PC-3 (cell line): Measurements from ENCODE around the gene ARHGAP11A. TPM values are rescaled to one million over a fixed set of nuclear protein-coding genes. Genes with fewer than 3 reads are reported as not detected.
A peak's percentile ranks its signal among the peaks of the same experiment; 100 is the strongest.

Experiments
- ATAC-seq: fragments of 200-7000 bp; cut with Tn5 transposase; 2 replicates; pipeline ENCODE4 v1.9.1; 2020; ENCODE audit warnings: mild to moderate bottlenecking, moderate library complexity
- BruUV-seq: library from RNA; stranded (reverse); fragments of 400-500 nt; replicated peaks from 2 replicates; lab custom pipeline; 2021; lab: Mats Ljungman, UMichigan
- CTCF ChIA-PET: fragments of 300-600 bp; sonication (Branson Sonifier 250); formaldehyde crosslinking; loops from one replicate; lab custom pipeline; 2022; ENCODE audit warnings: antibody characterized with exemption; lab: Charles Lee
- POLR2A ChIA-PET: fragments of 300-600 bp; sonication (Branson Sonifier 250); formaldehyde crosslinking; loops from one replicate; lab custom pipeline; 2022; ENCODE audit warnings: antibody characterized with exemption; ENCODE audit not compliant: unreplicated experiment; lab: Charles Lee
- DNase-seq: peaks from one replicate; pipeline ENCODE4 v3.0.0-alpha.2; 2015
- H2AFZ ChIP-seq: fragments of 300-600 bp; sonication (generic); 2 replicates; pipeline ENCODE4 v1.6.0; 2016; ENCODE audit warnings: antibody characterized with exemption, low read length
- H3F3A ChIP-seq: fragments of 300-600 bp; sonication (generic); one replicate; pipeline ENCODE4 v1.6.0; 2017; ENCODE audit warnings: antibody characterized with exemption, low read length, control low read depth, mild to moderate bottlenecking; ENCODE audit not compliant: unreplicated experiment
- H3K27ac ChIP-seq: fragments of 300-600 bp; sonication (generic); 2 replicates; pipeline ENCODE4 v1.5.1; 2016; ENCODE audit warnings: mild to moderate bottlenecking, low read length
- H3K27me3 ChIP-seq: fragments of 300-600 bp; sonication (generic); 2 replicates; pipeline ENCODE4 v1.6.1; 2016; ENCODE audit warnings: low read length, mixed read lengths
- H3K36me3 ChIP-seq: fragments of 300-600 bp; sonication (generic); 2 replicates; pipeline ENCODE4 v1.6.1; 2016; ENCODE audit warnings: low read depth, mixed run types, low read length, mixed read lengths
- H3K4me1 ChIP-seq: fragments of 300-600 bp; sonication (generic); 2 replicates; pipeline ENCODE4 v1.5.1; 2016; ENCODE audit warnings: low read length; ENCODE audit not compliant: insufficient read depth
- H3K4me2 ChIP-seq: fragments of 300-600 bp; sonication (generic); 2 replicates; pipeline ENCODE4 v1.6.0; 2016; ENCODE audit warnings: low read length
- H3K4me3 ChIP-seq: fragments of 300-600 bp; sonication (generic); 2 replicates; pipeline ENCODE4 v1.5.1; 2016; ENCODE audit warnings: mild to moderate bottlenecking, low read length, mixed read lengths
- H3K79me2 ChIP-seq: fragments of 300-600 bp; sonication (generic); 2 replicates; pipeline ENCODE4 v1.6.1; 2017; ENCODE audit warnings: low read length, mixed read lengths
- H3K9ac ChIP-seq: fragments of 300-600 bp; sonication (generic); 2 replicates; pipeline ENCODE4 v1.6.0; 2016; ENCODE audit warnings: mild to moderate bottlenecking, low read length
- H3K9me2 ChIP-seq: fragments of 300-600 bp; sonication (generic); replicated peaks from 2 replicates; pipeline ENCODE4 v1.6.1; 2016; ENCODE audit warnings: mixed run types, low read length, mixed read lengths
- H3K9me3 ChIP-seq: fragments of 300-600 bp; sonication (generic); 2 replicates; pipeline ENCODE4 v1.6.1; 2016; ENCODE audit warnings: low read length, mixed read lengths
- H4K20me1 ChIP-seq: fragments of 300-600 bp; sonication (generic); 2 replicates; pipeline ENCODE4 v1.6.1; 2016; ENCODE audit warnings: low read length, mixed read lengths
- CTCF ChIP-seq: fragments of 300-600 bp; sonication (generic); conservative IDR thresholded peaks from 2 replicates; pipeline ENCODE4 v1.5.1; 2017; ENCODE audit warnings: antibody characterized with exemption, low read depth, mild to moderate bottlenecking, low read length
- EZH2 ChIP-seq: fragments of 300-600 bp; sonication (generic); IDR thresholded peaks from one replicate; pipeline ENCODE4 v1.6.1; 2017; ENCODE audit warnings: antibody characterized with exemption, mild to moderate bottlenecking, low read length; ENCODE audit not compliant: unreplicated experiment
- EZH2phosphoT487 ChIP-seq: fragments of 300-600 bp; sonication (generic); IDR thresholded peaks from 2 replicates; pipeline ENCODE4 v1.6.1; 2018; ENCODE audit warnings: mild to moderate bottlenecking, antibody characterized with exemption, low read length, borderline replicate concordance
- intact Hi-C: fragments of 100-400 bp; cut with micrococcal nuclease; formaldehyde crosslinking; loops from 2 replicates; pipeline ENCODE4 v1.9.0; 2023
- total RNA-seq: library from RNA; depleted of rRNA; stranded (reverse); fragments of >200 nt; gene quantifications from 2 replicates; pipeline ENCODE4 v1.2.3, GENCODE V29; 2014

The ARHGAP11A gene
- total RNA-seq, 1 experiment from 2014 or later: 38.2 TPM

- CTCF ChIA-PET: interaction anchor here (0.7 to 2.1 kb wide), 4 partner anchors 12 to 293 kb away, joined by 3 to 11 read pairs (median 4); no protein-coding TSS in a partner anchor
- no peak for DNase-seq
- peaks cover 28% of the 10 kb centered on the region for H3K4me1 ChIP-seq
- H3K79me2 ChIP-seq: no peaks in the 10 kb centered on the region
- peak overlapping the region; percentile 22; the same call in 1 of the 2 replicates for H3K9ac ChIP-seq
- TF ChIP-seq EZH2phosphoT487 (no peak), CTCF (no peak), EZH2 (no peak)
- H3K27me3 ChIP-seq: no peaks in the 10 kb centered on the region
- intact Hi-C loops: loop anchor here (5.0 kb wide), 1 partner anchor 44 kb away; no protein-coding TSS in a partner anchor
- H3K4me3 ChIP-seq: no peak overlapping the region
- H3K36me3 ChIP-seq: peaks cover 6% of the 10 kb centered on the region; the same call in 1 of the 2 replicates
- peaks cover 3% of the 10 kb centered on the region for H3F3A ChIP-seq
- no peaks in the 10 kb centered on the region for H4K20me1 ChIP-seq
- H3K9me3 ChIP-seq: no peaks in the 10 kb centered on the region
- no peaks in the 10 kb centered on the region for H3K9me2 ChIP-seq
- H2AFZ ChIP-seq: no peak overlapping the region
- H3K27ac ChIP-seq: peak overlapping the region; percentile 34
- ATAC-seq: no peak
- no TSS peak for BruUV-seq
- POLR2A ChIA-PET: interaction anchor here (0.5 kb wide), 1 partner anchor 284 kb away, joined by 10 read pairs; no protein-coding TSS in a partner anchor
- H3K4me2 ChIP-seq: no peak overlapping the region
Observed at GRCh38 chr15:32663671-32664070, 48.4 kb downstream of the ARHGAP11A start.

GRCh38 chr15:32664796-32665195 lies 49.5 kb downstream of the ARHGAP11A start:
- DNase-seq (no peak), ATAC-seq (no peak)
- H3K36me3 ChIP-seq: peaks cover 6% of the 10 kb centered on the region; the same call in 1 of the 2 replicates
- no peaks in the 10 kb centered on the region for H3K9me3 ChIP-seq
- no peak overlapping the region for H2AFZ ChIP-seq
- peaks cover 20% of the 10 kb centered on the region for H3K4me1 ChIP-seq
- TF ChIP-seq CTCF (no peak), EZH2phosphoT487 (no peak), EZH2 (no peak)
- POLR2A ChIA-PET: interaction anchor here (0.6 kb wide), 1 partner anchor 41 kb away, joined by 5 read pairs; no protein-coding TSS in a partner anchor
- no peaks in the 10 kb centered on the region for H3F3A ChIP-seq
- no peak overlapping the region for H3K4me2 ChIP-seq
- CTCF ChIA-PET: interaction anchor here (1.1 kb wide), 1 partner anchor 291 kb away, joined by 3 read pairs; no protein-coding TSS in a partner anchor
- intact Hi-C loops: loop anchor here (5.0 kb wide), 1 partner anchor 43 kb away; no protein-coding TSS in a partner anchor
- no peaks in the 10 kb centered on the region for H3K79me2 ChIP-seq
- no peaks in the 10 kb centered on the region for H4K20me1 ChIP-seq
- H3K9me2 ChIP-seq: no peaks in the 10 kb centered on the region
- no peak overlapping the region for H3K27ac ChIP-seq
- H3K27me3 ChIP-seq: no peaks in the 10 kb centered on the region
- no peak overlapping the region for H3K4me3 ChIP-seq
- H3K9ac ChIP-seq: no peak overlapping the region
- BruUV-seq: no TSS peak

- BruUV-seq: no TSS peak
- H3K27me3 ChIP-seq: no peaks in the 10 kb centered on the region
- H4K20me1 ChIP-seq: no peaks in the 10 kb centered on the region
- no peaks in the 10 kb centered on the region for H3K9me3 ChIP-seq
- peaks cover 10% of the 10 kb centered on the region for H3K4me1 ChIP-seq
- ChIA-PET CTCF (no interaction called here), POLR2A (no interaction called here)
- no peak overlapping the region for H3K9ac ChIP-seq
- ATAC-seq (no peak), DNase-seq (no peak)
- H3K36me3 ChIP-seq: peaks cover 6% of the 10 kb centered on the region; the same call in 1 of the 2 replicates
- TF ChIP-seq EZH2 (no peak), CTCF (no peak), EZH2phosphoT487 (no peak)
- no peak overlapping the region for H2AFZ ChIP-seq
- H3K4me3 ChIP-seq: no peak overlapping the region
- H3K79me2 ChIP-seq: no peaks in the 10 kb centered on the region
- intact Hi-C loops: no loop called here
- no peaks in the 10 kb centered on the region for H3K9me2 ChIP-seq
- H3K27ac ChIP-seq: no peak overlapping the region
- H3K4me2 ChIP-seq: no peak overlapping the region
- no peaks in the 10 kb centered on the region for H3F3A ChIP-seq
Observed at GRCh38 chr15:32667321-32667720, 52.0 kb downstream of the ARHGAP11A start.
